SK-N-SH (cell line): ENCODE measurements around the gene TP53AIP1. TPM values are rescaled to one million over a fixed set of nuclear protein-coding genes. Genes with fewer than 3 reads are reported as not detected.

Source experiments
- CTCF ChIA-PET: fragments of 300-600, 350-600 bp; formaldehyde crosslinking; extraction: SDS; loops from one replicate; lab custom pipeline; 2021; lab: Yijun Ruan, JAX
- POLR2A ChIA-PET: fragments of 350-600 bp; sonication (Branson Sonifier 250); formaldehyde crosslinking; extraction: SDS; loops from one replicate; lab custom pipeline; 2020; ENCODE audit warnings: antibody characterized with exemption, inconsistent platforms; lab: Yijun Ruan, JAX
- DNase-seq: peaks from one replicate; pipeline ENCODE4 v3.0.0; 2012
- H2AFZ ChIP-seq: fragments of 200-600 bp; sonication (generic); 2 replicates; pipeline ENCODE4 v1.8.1; 2016; ENCODE audit warnings: antibody characterized with exemption, mild to moderate bottlenecking, low read depth
- H3F3A ChIP-seq: fragments of 200-600 bp; sonication (generic); replicated peaks from 2 replicates; pipeline ENCODE3; 2016; ENCODE audit warnings: antibody characterized with exemption, mild to moderate bottlenecking; ENCODE audit not compliant: insufficient read depth
- H3K27ac ChIP-seq, 2 experiments: fragments of 200-500 bp in 1 of 2; fragments of 200-600 bp in 1 of 2; sonication (Bioruptor generic) in 1 of 2; sonication (generic), shearing (Covaris generic) in 1 of 2; 2 replicates each; pipeline versions ENCODE4 v1.5.1 to v1.6.1; 2014 to 2016; ENCODE audit warnings: low read depth in 2 of 2, inconsistent platforms in 1 of 2, low read length in 1 of 2, mild to moderate bottlenecking in 1 of 2, mixed read lengths in 1 of 2
- H3K27me3 ChIP-seq: fragments of 200-600 bp; sonication (generic), shearing (Covaris generic); 2 replicates; pipeline ENCODE4 v1.6.1; 2016; ENCODE audit warnings: mixed run types; ENCODE audit not compliant: insufficient read depth
- H3K36me3 ChIP-seq, 2 experiments: fragments of 200-500 bp in 1 of 2; fragments of 200-600 bp in 1 of 2; sonication (Bioruptor generic) in 1 of 2; sonication (generic) in 1 of 2; replicated peaks in 1 of 2; 2 replicates each; pipeline versions ENCODE3 to v1.5.1; 2014 to 2016; ENCODE audit warnings: low read length in 1 of 2, mild to moderate bottlenecking in 1 of 2; ENCODE audit not compliant: insufficient read depth in 2 of 2, control insufficient read depth in 1 of 2
- H3K4me1 ChIP-seq, 2 experiments: fragments of 200-500 bp in 1 of 2; fragments of 200-600 bp in 1 of 2; sonication (Bioruptor generic) in 1 of 2; sonication (generic), shearing (Covaris generic) in 1 of 2; 2 replicates each; pipeline versions ENCODE4 v1.5.1 to v1.6.1; 2014 to 2016; ENCODE audit warnings: low read depth in 1 of 2, low read length in 1 of 2, mixed run types in 1 of 2; ENCODE audit not compliant: insufficient read depth in 2 of 2, control insufficient read depth in 1 of 2
- H3K4me2 ChIP-seq: fragments of 200-600 bp; sonication (generic), shearing (Covaris generic); 2 replicates; pipeline ENCODE4 v1.6.1; 2017; ENCODE audit warnings: mixed run types
- H3K4me3 ChIP-seq, 2 experiments: fragments of 200-500 bp in 1 of 2; fragments of 200-600 bp in 1 of 2; sonication (Bioruptor generic) in 1 of 2; sonication (generic), shearing (Covaris generic) in 1 of 2; 2 replicates each; pipeline versions ENCODE4 v1.5.1 to v1.8.1; 2014 to 2016; ENCODE audit warnings: low read depth in 2 of 2, inconsistent platforms in 1 of 2, low read length in 1 of 2, mild to moderate bottlenecking in 1 of 2, mixed read lengths in 1 of 2, moderate library complexity in 1 of 2
- H3K79me2 ChIP-seq: fragments of 200-600 bp; sonication (generic); 2 replicates; pipeline ENCODE4 v1.8.1; 2017; ENCODE audit warnings: mild to moderate bottlenecking; ENCODE audit not compliant: insufficient read depth
- H3K9ac ChIP-seq: fragments of 200-600 bp; sonication (generic); 2 replicates; pipeline ENCODE4 v1.6.1; 2017; ENCODE audit warnings: mixed run types
- H3K9me2 ChIP-seq: fragments of 200-600 bp; sonication (generic); 2 replicates; pipeline ENCODE4 v1.6.1; 2017; ENCODE audit warnings: mixed run types
- H3K9me3 ChIP-seq: fragments of 200-600 bp; sonication (generic); 2 replicates; pipeline ENCODE4 v1.6.1; 2017; ENCODE audit warnings: mixed run types, mild to moderate bottlenecking, moderate library complexity
- H4K20me1 ChIP-seq: fragments of 200-600 bp; sonication (generic); 2 replicates; pipeline ENCODE4 v1.6.1; 2017; ENCODE audit warnings: mild to moderate bottlenecking, mixed run types; ENCODE audit not compliant: insufficient read depth
- ELF1 ChIP-seq: IDR thresholded peaks from 2 replicates; pipeline ENCODE4 v1.4.0; 2012
- EP300 ChIP-seq, 2 experiments: IDR thresholded peaks; 2 replicates each; pipeline versions ENCODE4 v1.4.0 to v1.6.1; 2012; ENCODE audit warnings: borderline replicate concordance in 1 of 2, low read depth in 1 of 2, low read length in 1 of 2
- EZH2phosphoT487 ChIP-seq: fragments of 200-600 bp; sonication (generic); IDR thresholded peaks from 2 replicates; pipeline ENCODE4 v1.6.1; 2017; ENCODE audit warnings: low read depth, mixed run types, mild to moderate bottlenecking, antibody characterized with exemption, moderate library complexity, borderline replicate concordance
- FOXJ3 ChIP-seq: sonication (generic); formaldehyde crosslinking; IDR thresholded peaks from 2 replicates; pipeline ENCODE4 v1.5.1; 2020; ENCODE audit warnings: mild to moderate bottlenecking, missing genetic modification reagents
- IRF3 ChIP-seq: fragments of 150-350 bp; IDR thresholded peaks from 2 replicates; pipeline ENCODE4 v1.6.1; 2016; ENCODE audit warnings: mild to moderate bottlenecking, low read depth, low read length
- MAX ChIP-seq: IDR thresholded peaks from 2 replicates; pipeline ENCODE4 v1.4.0; 2012; ENCODE audit warnings: low read depth
- MEF2A ChIP-seq: IDR thresholded peaks from 2 replicates; pipeline ENCODE4 v1.4.0; 2012; ENCODE audit warnings: low read depth, borderline replicate concordance
- MXI1 ChIP-seq: IDR thresholded peaks from 2 replicates; pipeline ENCODE4 v1.6.1; 2012; ENCODE audit warnings: mild to moderate bottlenecking, low read depth, low read length, improper control_type of control experiment
- PBX3 ChIP-seq: IDR thresholded peaks from 2 replicates; pipeline ENCODE4; 2012
- POLR2AphosphoS5 ChIP-seq: IDR thresholded peaks from 2 replicates; pipeline ENCODE4 v1.6.1; 2012; ENCODE audit warnings: low read depth, low read length
- RAD21 ChIP-seq: IDR thresholded peaks from 2 replicates; pipeline ENCODE4 v1.6.1; 2012; ENCODE audit warnings: mild to moderate bottlenecking, low read length
- RCOR1 ChIP-seq: fragments of 150-350 bp; IDR thresholded peaks from 2 replicates; pipeline ENCODE4 v1.6.1; 2017; ENCODE audit warnings: antibody characterized with exemption, low read length
- REST ChIP-seq: IDR thresholded peaks from 2 replicates; pipeline ENCODE4 v1.6.1; 2012; ENCODE audit warnings: mild to moderate bottlenecking, low read depth, low read length, moderate library complexity
- RFX5 ChIP-seq: IDR thresholded peaks from 2 replicates; pipeline ENCODE4 v1.6.1; 2012; ENCODE audit warnings: mild to moderate bottlenecking, improper control_type of control experiment, low read length
- SIN3A ChIP-seq: IDR thresholded peaks from 2 replicates; pipeline ENCODE4 v1.6.1; 2012; ENCODE audit warnings: low read depth, mild to moderate bottlenecking, low read length, moderate library complexity, borderline replicate concordance
- SMC3 ChIP-seq: IDR thresholded peaks from 2 replicates; pipeline ENCODE4 v1.6.1; 2012; ENCODE audit warnings: low read depth, low read length, improper control_type of control experiment
- TAF1 ChIP-seq: IDR thresholded peaks from 2 replicates; pipeline ENCODE4 v1.6.1; 2012; ENCODE audit warnings: low read depth, mild to moderate bottlenecking, low read length, moderate library complexity, borderline replicate concordance
- TCF12 ChIP-seq: IDR thresholded peaks from 2 replicates; pipeline ENCODE4 v1.4.0; 2012
- WGBS: methylation state at CpG from one replicate; pipeline ENCODE4 v1.1.6; 2017; ENCODE audit warnings: low lambda C conversion rate; 5-methylcytosine and 5-hydroxymethylcytosine counted together
- polyA plus RNA-seq, 3 experiments: library from polyadenylated mRNA; depleted of rRNA; stranded (reverse); fragments of >200 nt; gene quantifications; 2 replicates each; pipeline ENCODE4 v1.2.3, GENCODE V29; 2012

Gene TP53AIP1
- polyA plus RNA-seq, 1 of the 3 experiments (the other 2 are of a cell fraction), result 0.05 TPM

GRCh38 chr11:128921793-128922192 is 20.9 kb downstream of the TP53AIP1 start:
- no peaks in the 10 kb centered on the region for H4K20me1 ChIP-seq
- TF ChIP-seq MXI1 (no peak), TCF12 (no peak), PBX3 (no peak), ELF1 (no peak), MEF2A (no peak), EZH2phosphoT487 (no peak), RFX5 (no peak), REST (no peak), FOXJ3 (CRISPR knock-in tag) (no peak), EP300 (IDR thresholded peaks at IDR 0.05; ENCODE audit: borderline replicate concordance in 1 of 2, low read depth in 1 of 2, low read length in 1 of 2) (no peak), IRF3 (no peak), RAD21 (no peak), RCOR1 (no peak), TAF1 (no peak), SMC3 (no peak), POLR2AphosphoS5 (no peak), SIN3A (no peak), MAX (no peak)
- TF ChIP-seq, all 33 proteins: peak for 0
- H3K27me3 ChIP-seq, result peaks cover 5% of the 10 kb centered on the region; the same call in 1 of the 2 replicates
- H3F3A ChIP-seq, result no peaks in the 10 kb centered on the region
- H3K4me2 ChIP-seq, result no peak overlapping the region
- H3K27ac ChIP-seq, result no peak overlapping the region
- H3K9me2 ChIP-seq, result no peaks in the 10 kb centered on the region
- H2AFZ ChIP-seq, result no peak overlapping the region
- no peaks in the 10 kb centered on the region for H3K4me1 ChIP-seq
- ChIA-PET POLR2A (no interaction called here), CTCF (interaction anchor here (1.0 to 3.9 kb wide), 2 partner anchors 30 to 37 kb away, joined by 3 to 24 read pairs; no protein-coding TSS in a partner anchor)
- no peaks in the 10 kb centered on the region for H3K9me3 ChIP-seq
- WGBS, result 71% methylated on average over 4 of the region's 4 CpGs
- no peaks in the 10 kb centered on the region for H3K79me2 ChIP-seq
- no peak for DNase-seq
- H3K4me3 ChIP-seq, result no peak overlapping the region
- no peak overlapping the region for H3K9ac ChIP-seq
- H3K36me3 ChIP-seq, result no peaks in the 10 kb centered on the region
